ENCODE data around the gene TPRG1L. TPM values are rescaled to one million over a fixed set of nuclear protein-coding genes. Genes with fewer than 3 reads are reported as not detected.

Gene TPRG1L
- total RNA-seq, 3 donors from 2014 or later (not counting 1 experiment from before 2014, with no cell fraction given): 36.2 to 46.7 (median 37.9) TPM

- peak overlapping the region; percentile 7 for H3K4me3 ChIP-seq (ENCODE audit: low read length)
- DNase-seq (no peak), ATAC-seq (no peak)
- peaks cover 33% of the 10 kb centered on the region for H3K4me1 ChIP-seq (ENCODE audit: control insufficient read depth, insufficient read depth, low read length)
- Mint-ChIP-seq H3K27ac (no peak overlapping the region), H3K9me3 (no peaks in the 10 kb centered on the region), H3K36me3 (no peaks in the 10 kb centered on the region), H3K27me3 (ENCODE audit: low read depth in 2 of 2) (peaks cover 36 to 50% of the 10 kb centered on the region in 2 donors), H3K4me1 (peaks cover 22 to 33% of the 10 kb centered on the region in 2 donors), H3K4me3 (no peak overlapping the region)
- intact Hi-C loops (cut with micrococcal nuclease): no loop called here
- 5% methylated on average over 68 of the region's 68 CpGs for WGBS (ENCODE audit: insufficient coverage)
- H3K27ac ChIP-seq (ENCODE audit: low read length): no peak overlapping the region
- no peak for TF ChIP-seq CTCF (IDR thresholded peaks at IDR 0.05)
- peaks cover 26% of the 10 kb centered on the region for H3K27me3 ChIP-seq (ENCODE audit: control insufficient read depth, insufficient read depth, low read length)
- H3K36me3 ChIP-seq (ENCODE audit: control insufficient read depth, insufficient read depth, low read length): no peaks in the 10 kb centered on the region
- no peaks in the 10 kb centered on the region for H3K9me3 ChIP-seq (ENCODE audit: control insufficient read depth, insufficient read depth, low read length)
Measured at GRCh38 chr1:3652548-3653285, 27.9 kb downstream of the TPRG1L start.

- H3K36me3 Mint-ChIP-seq: no peaks in the 10 kb centered on the region
- peaks cover 38 to 55% of the 10 kb centered on the region in 2 donors for H3K27me3 Mint-ChIP-seq (ENCODE audit: low read depth in 2 of 2)
- peaks cover 26% of the 10 kb centered on the region for H3K27me3 ChIP-seq (ENCODE audit: control insufficient read depth, insufficient read depth, low read length)
- H3K4me3 ChIP-seq (ENCODE audit: low read length): no peak overlapping the region
- H3K4me1 ChIP-seq (ENCODE audit: control insufficient read depth, insufficient read depth, low read length): peaks cover 33% of the 10 kb centered on the region
- no peak overlapping the region for H3K27ac ChIP-seq (ENCODE audit: low read length)
- intact Hi-C loops (cut with micrococcal nuclease): no loop called here
- H3K4me1 Mint-ChIP-seq: peaks cover 16 to 27% of the 10 kb centered on the region in 2 donors
- H3K36me3 ChIP-seq (ENCODE audit: control insufficient read depth, insufficient read depth, low read length): no peaks in the 10 kb centered on the region
- peak overlapping the region; percentile 4 for H3K4me3 Mint-ChIP-seq
- no peaks in the 10 kb centered on the region for H3K9me3 Mint-ChIP-seq
- WGBS (ENCODE audit: insufficient coverage): 40% methylated on average over 10 of the region's 10 CpGs
- ATAC-seq (no peak), DNase-seq (no peak)
- no peak for TF ChIP-seq CTCF (IDR thresholded peaks at IDR 0.05)
- H3K9me3 ChIP-seq (ENCODE audit: control insufficient read depth, insufficient read depth, low read length): no peaks in the 10 kb centered on the region
- no peak overlapping the region for H3K27ac Mint-ChIP-seq
Measured at GRCh38 chr1:3653286-3653618, 28.4 kb downstream of the TPRG1L start.

GRCh38 chr1:3654549-3655281 lies 29.9 kb downstream of the TPRG1L start:
- peaks cover 5 to 17% of the 10 kb centered on the region in 2 donors for H3K4me1 Mint-ChIP-seq
- H3K27me3 ChIP-seq (ENCODE audit: control insufficient read depth, insufficient read depth, low read length): peaks cover 26% of the 10 kb centered on the region
- H3K27me3 Mint-ChIP-seq (ENCODE audit: low read depth in 2 of 2): peaks cover 43 to 65% of the 10 kb centered on the region in 2 donors
- TF ChIP-seq CTCF (IDR thresholded peaks at IDR 0.05): no peak
- intact Hi-C loops (cut with micrococcal nuclease): no loop called here
- no peak for ATAC-seq
- peaks cover 26% of the 10 kb centered on the region for H3K4me1 ChIP-seq (ENCODE audit: control insufficient read depth, insufficient read depth, low read length)
- no peak for DNase-seq
- H3K27ac Mint-ChIP-seq: no peak overlapping the region
- no peak overlapping the region for H3K27ac ChIP-seq (ENCODE audit: low read length)
- H3K4me3 Mint-ChIP-seq: no peak overlapping the region
- no peak overlapping the region for H3K4me3 ChIP-seq (ENCODE audit: low read length)
- no peaks in the 10 kb centered on the region for H3K9me3 ChIP-seq (ENCODE audit: control insufficient read depth, insufficient read depth, low read length)
- 92% methylated on average over 22 of the region's 22 CpGs for WGBS (ENCODE audit: insufficient coverage)
- H3K9me3 Mint-ChIP-seq: no peaks in the 10 kb centered on the region
- H3K36me3 Mint-ChIP-seq: no peaks in the 10 kb centered on the region
- H3K36me3 ChIP-seq (ENCODE audit: control insufficient read depth, insufficient read depth, low read length): no peaks in the 10 kb centered on the region

All from natural killer cell (primary cell).